HUES64 (cell line): ENCODE results near the gene ZCWPW1.
A peak's percentile ranks its signal among the peaks of the same experiment; 100 is the strongest.

Source experiments
- H3K27ac ChIP-seq: 2 replicates; pipeline ENCODE4 v1.7.0; 2013; ENCODE audit warnings: low read depth, low read length, inconsistent platforms
- H3K27me3 ChIP-seq: 2 replicates; pipeline ENCODE4 v1.6.1; 2013; ENCODE audit warnings: mild to moderate bottlenecking, low read length; ENCODE audit not compliant: insufficient read depth
- H3K36me3 ChIP-seq: 2 replicates; pipeline ENCODE4 v1.6.1; 2013; ENCODE audit warnings: mild to moderate bottlenecking, low read length; ENCODE audit not compliant: insufficient read depth
- H3K4me1 ChIP-seq: 2 replicates; pipeline ENCODE4 v1.6.1; 2013; ENCODE audit warnings: mild to moderate bottlenecking, low read length, moderate library complexity; ENCODE audit not compliant: insufficient read depth
- H3K4me3 ChIP-seq: 2 replicates; pipeline ENCODE4 v1.5.1; 2013; ENCODE audit warnings: mild to moderate bottlenecking, low read length, moderate library complexity
- H3K9ac ChIP-seq: 2 replicates; pipeline ENCODE4 v1.6.1; 2013; ENCODE audit warnings: mild to moderate bottlenecking, low read depth, low read length
- H3K9me3 ChIP-seq: 2 replicates; pipeline ENCODE4 v1.6.1; 2013; ENCODE audit warnings: low read depth, low read length; ENCODE audit not compliant: insufficient read depth
- WGBS: fragments of 150-250, 120-280 bp; methylation state at CpG from one replicate; pipeline ENCODE4 v1.1.7; 2013; ENCODE audit warnings: missing lambda C conversion rate; 5-methylcytosine and 5-hydroxymethylcytosine counted together

Gene ZCWPW1

GRCh38 chr7:100469227-100470044 is 40.9 kb upstream of the ZCWPW1 start:
- H3K27ac ChIP-seq: no peak overlapping the region
- H3K4me3 ChIP-seq: no peak overlapping the region
- no peaks in the 10 kb centered on the region for H3K36me3 ChIP-seq
- no peaks in the 10 kb centered on the region for H3K9me3 ChIP-seq
- H3K9ac ChIP-seq: no peak overlapping the region
- WGBS: 34% methylated on average over 13 of the region's 13 CpGs
- H3K4me1 ChIP-seq: peaks cover 7% of the 10 kb centered on the region
- H3K27me3 ChIP-seq: no peaks in the 10 kb centered on the region

GRCh38 chr7:100467638-100468373 is 39.3 kb upstream of the ZCWPW1 start:
- H3K9me3 ChIP-seq: no peaks in the 10 kb centered on the region
- no peaks in the 10 kb centered on the region for H3K27me3 ChIP-seq
- H3K4me1 ChIP-seq: peaks cover 3% of the 10 kb centered on the region
- H3K4me3 ChIP-seq: no peak overlapping the region
- no peak overlapping the region for H3K27ac ChIP-seq
- H3K9ac ChIP-seq: no peak overlapping the region
- 91% methylated on average over 22 of the region's 22 CpGs for WGBS
- no peaks in the 10 kb centered on the region for H3K36me3 ChIP-seq

- Histone ChIP-seq H3K9ac (no peak overlapping the region), H3K36me3 (no peaks in the 10 kb centered on the region)
- 93% methylated on average over 27 of the region's 32 CpGs for WGBS
Measured at GRCh38 chr7:100466653-100467605, 38.4 kb upstream of the ZCWPW1 start.

GRCh38 chr7:100465702-100466311 is 37.3 kb upstream of the ZCWPW1 start:
- H3K9ac ChIP-seq: no peak overlapping the region
- H3K4me3 ChIP-seq: peak overlapping the region; percentile 23; the same call in 1 of the 2 replicates
- H3K36me3 ChIP-seq: no peaks in the 10 kb centered on the region
- H3K4me1 ChIP-seq: no peaks in the 10 kb centered on the region; the same call in 1 of the 2 replicates
- H3K9me3 ChIP-seq: no peaks in the 10 kb centered on the region
- 20% methylated on average over 17 of the region's 17 CpGs for WGBS
- no peaks in the 10 kb centered on the region for H3K27me3 ChIP-seq
- no peak overlapping the region for H3K27ac ChIP-seq

More at GRCh38 chr7:100466653-100467605, 38.4 kb upstream of the ZCWPW1 start:
- no peaks in the 10 kb centered on the region; the same call in 1 of the 2 replicates for H3K4me1 ChIP-seq
- no peaks in the 10 kb centered on the region for H3K9me3 ChIP-seq
- H3K4me3 ChIP-seq: no peak overlapping the region
- no peak overlapping the region; the same call in 1 of the 2 replicates for H3K27ac ChIP-seq
- H3K27me3 ChIP-seq: no peaks in the 10 kb centered on the region

DNA sequence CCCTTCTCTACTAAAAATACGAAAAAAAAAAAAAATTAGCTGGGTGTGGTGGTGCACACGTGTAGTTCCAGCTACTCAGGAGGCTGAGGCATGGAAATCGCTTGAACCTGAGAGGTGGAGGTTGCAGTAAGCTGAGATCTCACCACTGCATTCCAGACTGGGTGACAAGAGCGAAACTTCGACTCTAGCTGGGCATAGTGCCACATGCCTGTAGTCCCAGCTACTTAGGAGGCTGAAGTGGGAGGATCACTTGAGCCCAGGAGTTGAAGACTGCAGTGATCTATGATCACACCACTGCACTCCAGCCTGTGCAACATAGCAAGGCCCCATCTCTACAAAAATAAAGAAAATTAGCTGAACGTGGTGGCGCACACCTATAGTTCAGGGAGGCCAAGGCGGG is 36.8 kb upstream of the ZCWPW1 start:
- no peak overlapping the region for H3K9ac ChIP-seq
- no peaks in the 10 kb centered on the region for H3K27me3 ChIP-seq
- H3K4me3 ChIP-seq: no peak overlapping the region
- 88% methylated on average over 8 of the region's 8 CpGs for WGBS
- no peaks in the 10 kb centered on the region for H3K36me3 ChIP-seq
- H3K27ac ChIP-seq: no peak overlapping the region
- H3K4me1 ChIP-seq: no peaks in the 10 kb centered on the region; the same call in 1 of the 2 replicates
- H3K9me3 ChIP-seq: no peaks in the 10 kb centered on the region

- 92% methylated on average over 2 of the region's 2 CpGs for WGBS
- no peaks in the 10 kb centered on the region for H3K9me3 ChIP-seq
- no peaks in the 10 kb centered on the region for H3K27me3 ChIP-seq
- no peak overlapping the region for H3K9ac ChIP-seq
- H3K27ac ChIP-seq: no peak overlapping the region
- H3K4me1 ChIP-seq: no peaks in the 10 kb centered on the region; the same call in 1 of the 2 replicates
- no peak overlapping the region for H3K4me3 ChIP-seq
- no peaks in the 10 kb centered on the region for H3K36me3 ChIP-seq
Measured at GRCh38 chr7:100464791-100465190, 36.3 kb upstream of the ZCWPW1 start.

- Histone ChIP-seq H3K27ac (no peak within 1 kb of the TSS), H3K36me3 (no peaks in the 10 kb centered on the region), H3K4me1 (no peaks in the 10 kb centered on the region), H3K9ac (no peak within 1 kb of the TSS), H3K4me3 (no peak within 1 kb of the TSS), H3K9me3 (no peaks in the 10 kb centered on the region), H3K27me3 (no peaks in the 10 kb centered on the region)
- WGBS: 76% methylated on average over 6 of the region's 7 CpGs
Measured at GRCh38 chr7:100464210-100464660, 35.7 kb upstream of the ZCWPW1 start, which contains the start of gene SPACDR. TSS of gene SPACDR (minus strand) at chr7:100464260. CDS start at chr7:100464025, 235 bp downstream.

GRCh38 chr7:100457033-100457432 is 28.5 kb upstream of the ZCWPW1 start:
- no peak overlapping the region for H3K9ac ChIP-seq
- H3K9me3 ChIP-seq: no peaks in the 10 kb centered on the region
- H3K4me1 ChIP-seq: peaks cover 7% of the 10 kb centered on the region
- H3K27ac ChIP-seq: no peak overlapping the region; the same call in 1 of the 2 replicates
- WGBS: 89% methylated on average over 6 of the region's 6 CpGs
- no peak overlapping the region for H3K4me3 ChIP-seq
- H3K36me3 ChIP-seq: no peaks in the 10 kb centered on the region
- H3K27me3 ChIP-seq: no peaks in the 10 kb centered on the region

DNA sequence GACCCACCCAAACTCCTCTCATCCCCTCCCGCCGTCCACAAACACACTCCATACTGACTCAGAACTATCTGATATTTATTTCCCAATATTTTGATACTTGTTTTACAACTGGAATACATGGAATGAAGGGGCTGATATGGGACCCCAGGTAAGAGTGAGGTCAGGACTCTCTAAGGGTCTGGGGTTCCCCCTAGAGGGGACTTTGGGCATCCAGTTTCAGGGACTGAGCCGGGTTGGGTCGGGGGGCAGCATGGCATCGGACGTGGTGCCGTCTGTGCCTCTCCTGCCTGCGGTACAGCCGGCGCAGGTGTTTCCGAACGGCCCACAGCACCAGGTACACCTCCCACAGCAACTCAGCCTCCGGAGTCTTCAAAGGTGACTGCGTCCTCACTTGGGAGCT is 28.1 kb upstream of the ZCWPW1 start:
- WGBS: 91% methylated on average over 14 of the region's 14 CpGs
- Histone ChIP-seq H3K4me1 (peaks cover 7% of the 10 kb centered on the region), H3K4me3 (no peak overlapping the region), H3K27me3 (no peaks in the 10 kb centered on the region), H3K27ac (peak overlapping the region; percentile 64; the same call in 1 of the 2 replicates), H3K36me3 (no peaks in the 10 kb centered on the region), H3K9ac (no peak overlapping the region), H3K9me3 (no peaks in the 10 kb centered on the region)

DNA sequence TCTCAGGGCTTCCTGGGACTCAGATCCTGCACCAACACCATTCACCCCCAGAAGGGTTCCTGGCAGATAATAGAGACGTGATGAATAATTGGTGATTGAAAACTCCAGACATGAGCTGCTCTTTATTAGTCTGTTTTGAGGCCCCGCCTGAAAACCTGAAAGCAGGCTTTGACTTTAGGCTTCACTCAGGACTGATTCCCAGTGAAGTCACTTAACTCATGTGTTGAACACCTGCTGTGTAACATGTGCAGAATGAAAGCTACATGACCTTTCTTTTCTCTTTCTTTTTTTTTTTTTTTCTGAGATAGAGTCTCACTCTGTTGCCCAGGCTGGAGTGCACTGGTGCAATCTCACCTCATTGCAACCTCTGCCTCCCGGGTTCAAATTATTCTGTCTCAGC is 26.7 kb upstream of the ZCWPW1 start:
- no peak overlapping the region for H3K4me3 ChIP-seq
- WGBS: 92% methylated on average over 3 of the region's 3 CpGs
- H3K4me1 ChIP-seq: peaks cover 7% of the 10 kb centered on the region
- no peaks in the 10 kb centered on the region for H3K27me3 ChIP-seq
- no peaks in the 10 kb centered on the region for H3K9me3 ChIP-seq
- no peak overlapping the region for H3K9ac ChIP-seq
- H3K36me3 ChIP-seq: no peaks in the 10 kb centered on the region
- no peak overlapping the region for H3K27ac ChIP-seq
